T-helper 2 cell treated with Interferon-gamma antibody and Interleukin-4, amounts not matched to agents 5 μg/mL and 100 μg/mL, for 36 hours (primary cell): ENCODE results near the gene CNNM1.

Experiments
- DNase-seq: peaks from one replicate; pipeline ENCODE4 v3.0.0; 2021; ENCODE audit warnings: low spot score
- H3K27ac Mint-ChIP-seq: one replicate; pipeline ENCODE4 v1.8.0; 2021; ENCODE audit warnings: mild to moderate bottlenecking, mixed read lengths
- H3K27me3 Mint-ChIP-seq: one replicate; pipeline ENCODE4 v1.8.0; 2021; ENCODE audit warnings: low read depth, mixed read lengths
- H3K36me3 Mint-ChIP-seq: one replicate; pipeline ENCODE4 v1.8.0; 2021; ENCODE audit warnings: low read depth, mixed read lengths
- H3K4me1 Mint-ChIP-seq: one replicate; pipeline ENCODE4 v1.8.0; 2021; ENCODE audit warnings: low read depth, mixed read lengths
- H3K4me3 Mint-ChIP-seq: one replicate; pipeline ENCODE4 v1.8.0; 2022; ENCODE audit warnings: mild to moderate bottlenecking, moderate library complexity, mixed read lengths
- H3K9me3 Mint-ChIP-seq: one replicate; pipeline ENCODE4 v1.8.0; 2021; ENCODE audit warnings: mixed read lengths

The CNNM1 gene

DNA sequence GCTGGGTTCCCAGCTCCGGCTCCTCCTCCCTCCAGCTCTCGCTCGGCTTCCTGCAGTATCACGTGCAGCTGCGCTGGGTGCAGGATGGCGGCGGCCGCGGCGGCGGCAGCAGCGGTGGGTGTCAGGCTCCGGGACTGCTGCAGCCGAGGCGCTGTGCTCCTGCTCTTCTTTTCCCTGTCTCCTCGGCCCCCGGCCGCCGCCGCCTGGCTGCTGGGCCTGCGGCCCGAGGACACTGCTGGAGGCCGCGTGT is at the start of gene CNNM1:
CNNM1 (plus strand) TSS at position 53 of the 250 bp plus-strand sequence; CDS start at position 85, 32 bp downstream.
- H3K4me3 Mint-ChIP-seq, result peak within 1 kb of the TSS; percentile 45
- peak; percentile 14 for DNase-seq
- H3K36me3 Mint-ChIP-seq, result no peaks in the 10 kb centered on the region
- no peaks in the 10 kb centered on the region for H3K9me3 Mint-ChIP-seq
- no peaks in the 10 kb centered on the region for H3K4me1 Mint-ChIP-seq
- no peak within 1 kb of the TSS for H3K27ac Mint-ChIP-seq
- H3K27me3 Mint-ChIP-seq, result peaks cover 36% of the 10 kb centered on the region

DNA sequence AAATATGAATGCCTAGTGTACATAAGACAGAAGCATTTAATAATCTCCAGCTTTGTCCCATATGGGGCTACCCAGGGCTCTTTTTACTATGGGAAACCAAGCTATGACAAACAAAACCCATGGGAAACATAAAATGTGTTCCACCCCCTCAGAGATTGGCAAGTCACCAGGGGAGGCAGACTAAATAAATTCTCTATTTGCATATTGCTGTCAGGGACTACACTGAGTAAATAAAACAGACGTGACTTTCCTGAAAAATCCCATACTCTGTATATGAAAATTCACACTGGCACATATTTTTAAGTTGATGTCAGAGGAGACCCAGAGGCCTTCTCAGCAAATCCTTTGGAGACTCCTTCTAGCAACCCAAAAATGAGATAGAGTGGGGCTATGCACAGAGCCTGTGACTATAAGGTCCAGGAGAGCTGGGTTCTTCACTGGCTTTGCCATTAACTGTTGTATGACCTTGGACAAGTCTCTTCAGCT is 49.5 kb upstream of the CNNM1 start:
- DNase-seq, result no peak
- Mint-ChIP-seq H3K27me3 (no peaks in the 10 kb centered on the region), H3K4me3 (no peak overlapping the region), H3K27ac (no peak overlapping the region), H3K36me3 (no peaks in the 10 kb centered on the region), H3K9me3 (no peaks in the 10 kb centered on the region), H3K4me1 (no peaks in the 10 kb centered on the region)

DNA sequence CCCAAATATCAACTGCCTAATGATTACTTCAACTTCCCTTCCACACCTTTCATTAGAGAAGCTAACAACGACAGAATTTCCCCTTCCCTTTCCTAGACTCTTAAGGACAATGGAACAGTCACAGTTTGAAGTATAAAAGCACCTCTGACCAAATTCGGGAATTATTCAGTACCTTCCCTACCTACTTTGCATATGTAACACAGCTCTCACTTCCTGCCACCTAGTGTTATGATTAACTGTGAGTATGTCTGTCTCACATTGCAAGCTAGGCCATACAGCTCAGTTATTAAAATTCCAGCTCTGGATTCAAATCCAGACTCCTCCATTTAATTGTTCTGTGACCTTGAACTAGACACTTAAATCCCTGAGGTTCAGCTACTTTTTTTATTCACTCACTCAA is 48.7 kb upstream of the CNNM1 start:
- DNase-seq, result no peak
- Mint-ChIP-seq H3K27me3 (no peaks in the 10 kb centered on the region), H3K4me1 (no peaks in the 10 kb centered on the region), H3K36me3 (no peaks in the 10 kb centered on the region), H3K4me3 (no peak overlapping the region), H3K9me3 (no peaks in the 10 kb centered on the region), H3K27ac (no peak overlapping the region)

DNA sequence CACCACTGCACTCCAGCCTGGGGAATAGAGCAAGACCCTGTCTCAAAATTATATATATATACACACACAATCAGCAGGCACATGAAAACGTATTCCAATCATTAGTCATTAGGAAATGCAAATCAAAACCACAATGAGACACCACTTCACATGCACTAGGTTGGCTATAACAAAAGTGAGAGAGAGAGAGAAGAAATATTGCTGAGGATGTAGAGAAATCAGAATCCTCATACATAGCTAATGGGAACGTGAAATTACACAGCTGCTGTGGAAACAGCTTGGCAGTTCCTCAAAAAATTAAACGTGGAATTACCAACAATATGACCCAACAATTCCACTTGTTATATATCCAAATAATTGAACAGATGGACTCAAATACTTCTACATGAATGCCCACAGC is 43.3 kb upstream of the CNNM1 start:
- no peak for DNase-seq
- peaks cover 6% of the 10 kb centered on the region for H3K27me3 Mint-ChIP-seq
- H3K4me1 Mint-ChIP-seq, result no peaks in the 10 kb centered on the region
- no peak overlapping the region for H3K4me3 Mint-ChIP-seq
- H3K9me3 Mint-ChIP-seq, result no peaks in the 10 kb centered on the region
- H3K27ac Mint-ChIP-seq, result no peak overlapping the region
- H3K36me3 Mint-ChIP-seq, result no peaks in the 10 kb centered on the region

DNA sequence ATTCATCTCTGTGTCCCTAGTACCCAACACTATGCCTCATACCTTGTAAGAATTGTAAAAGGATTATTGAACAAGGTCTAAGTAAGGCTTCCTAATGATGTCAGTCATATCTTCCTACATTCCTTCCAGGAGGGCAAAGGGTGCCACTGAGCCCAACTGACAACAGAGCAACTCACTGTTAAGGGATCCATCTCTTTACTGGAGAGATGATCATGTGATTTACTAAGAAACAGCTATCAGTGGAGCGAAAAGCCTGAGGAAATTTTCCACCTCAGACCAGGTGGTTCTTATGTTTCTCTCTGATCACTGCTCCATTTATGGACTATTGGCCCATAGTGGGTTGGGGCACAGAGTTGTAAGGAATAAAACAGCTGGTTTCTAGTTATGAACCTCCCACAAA is 38.9 kb upstream of the CNNM1 start:
- Mint-ChIP-seq H3K9me3 (no peaks in the 10 kb centered on the region), H3K4me3 (no peak overlapping the region), H3K4me1 (no peaks in the 10 kb centered on the region), H3K27ac (no peak overlapping the region), H3K27me3 (peaks cover 6% of the 10 kb centered on the region), H3K36me3 (no peaks in the 10 kb centered on the region)
- DNase-seq, result no peak

DNA sequence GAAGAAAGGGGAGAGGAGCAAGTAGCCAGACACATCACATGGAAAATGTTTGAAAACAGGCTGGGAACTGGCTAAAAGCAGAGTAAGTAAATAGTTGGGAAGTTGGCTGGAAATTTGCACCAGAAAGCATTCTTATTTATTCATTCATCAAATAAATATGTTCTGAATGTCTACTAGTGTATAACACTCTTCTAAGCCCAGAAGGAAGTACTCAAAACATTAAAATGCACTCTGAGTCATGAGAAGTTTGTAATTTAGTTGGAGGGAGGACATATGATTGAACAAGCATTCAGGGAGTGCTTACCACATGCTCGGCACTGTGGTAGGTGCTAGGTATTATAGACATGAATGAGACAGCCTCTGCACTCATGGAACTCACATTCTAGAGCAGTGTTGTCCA is 37.0 kb upstream of the CNNM1 start:
- Mint-ChIP-seq H3K27ac (no peak overlapping the region), H3K4me1 (no peaks in the 10 kb centered on the region), H3K27me3 (peaks cover 6% of the 10 kb centered on the region), H3K4me3 (no peak overlapping the region), H3K9me3 (no peaks in the 10 kb centered on the region), H3K36me3 (no peaks in the 10 kb centered on the region)
- DNase-seq, result no peak

DNA sequence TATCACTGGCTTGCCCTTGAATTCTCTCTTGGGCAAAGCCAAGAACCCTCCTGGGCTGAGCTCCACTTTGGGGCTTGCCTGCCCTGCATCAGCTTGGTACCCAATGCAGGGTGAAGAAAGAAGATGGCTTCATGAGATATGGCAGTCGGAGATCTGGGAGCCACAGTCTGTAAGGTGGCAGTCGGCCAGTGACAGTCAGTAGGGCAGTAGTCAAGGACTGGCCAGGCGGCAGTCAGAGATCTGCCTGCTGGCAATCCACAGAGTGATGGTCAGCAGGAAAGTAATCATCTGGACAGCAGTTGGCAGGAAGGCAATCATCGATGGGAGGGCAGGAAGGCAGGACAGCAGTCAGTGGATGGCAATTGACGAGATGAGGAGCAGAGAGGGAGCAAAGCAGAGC is 32.6 kb upstream of the CNNM1 start:
- Mint-ChIP-seq H3K27me3 (no peaks in the 10 kb centered on the region), H3K4me1 (no peaks in the 10 kb centered on the region), H3K36me3 (no peaks in the 10 kb centered on the region), H3K27ac (no peak overlapping the region), H3K4me3 (no peak overlapping the region), H3K9me3 (no peaks in the 10 kb centered on the region)
- DNase-seq, result no peak

DNA sequence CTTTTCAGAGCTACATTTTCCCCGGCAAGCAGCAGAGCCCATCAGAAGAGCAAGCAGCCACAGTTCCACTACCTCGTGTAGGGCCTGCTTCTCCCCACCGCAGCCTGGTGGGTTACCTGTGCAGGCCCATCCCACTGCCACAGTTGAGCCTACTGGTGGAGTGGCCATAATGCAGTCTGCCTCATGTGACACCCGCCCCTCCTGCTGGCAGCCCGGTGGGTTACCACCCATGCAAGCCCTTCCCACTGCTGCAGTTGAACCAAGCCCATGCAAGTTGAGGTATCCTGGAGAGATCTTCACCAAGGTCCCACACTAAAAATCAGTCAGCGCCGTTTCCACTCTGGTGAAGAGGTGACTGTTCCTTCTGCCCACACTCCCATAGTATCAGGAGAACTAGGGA is 32.1 kb upstream of the CNNM1 start:
- no peaks in the 10 kb centered on the region for H3K4me1 Mint-ChIP-seq
- H3K27ac Mint-ChIP-seq, result no peak overlapping the region
- H3K27me3 Mint-ChIP-seq, result no peaks in the 10 kb centered on the region
- no peak overlapping the region for H3K4me3 Mint-ChIP-seq
- H3K36me3 Mint-ChIP-seq, result no peaks in the 10 kb centered on the region
- H3K9me3 Mint-ChIP-seq, result no peaks in the 10 kb centered on the region
- no peak for DNase-seq

DNA sequence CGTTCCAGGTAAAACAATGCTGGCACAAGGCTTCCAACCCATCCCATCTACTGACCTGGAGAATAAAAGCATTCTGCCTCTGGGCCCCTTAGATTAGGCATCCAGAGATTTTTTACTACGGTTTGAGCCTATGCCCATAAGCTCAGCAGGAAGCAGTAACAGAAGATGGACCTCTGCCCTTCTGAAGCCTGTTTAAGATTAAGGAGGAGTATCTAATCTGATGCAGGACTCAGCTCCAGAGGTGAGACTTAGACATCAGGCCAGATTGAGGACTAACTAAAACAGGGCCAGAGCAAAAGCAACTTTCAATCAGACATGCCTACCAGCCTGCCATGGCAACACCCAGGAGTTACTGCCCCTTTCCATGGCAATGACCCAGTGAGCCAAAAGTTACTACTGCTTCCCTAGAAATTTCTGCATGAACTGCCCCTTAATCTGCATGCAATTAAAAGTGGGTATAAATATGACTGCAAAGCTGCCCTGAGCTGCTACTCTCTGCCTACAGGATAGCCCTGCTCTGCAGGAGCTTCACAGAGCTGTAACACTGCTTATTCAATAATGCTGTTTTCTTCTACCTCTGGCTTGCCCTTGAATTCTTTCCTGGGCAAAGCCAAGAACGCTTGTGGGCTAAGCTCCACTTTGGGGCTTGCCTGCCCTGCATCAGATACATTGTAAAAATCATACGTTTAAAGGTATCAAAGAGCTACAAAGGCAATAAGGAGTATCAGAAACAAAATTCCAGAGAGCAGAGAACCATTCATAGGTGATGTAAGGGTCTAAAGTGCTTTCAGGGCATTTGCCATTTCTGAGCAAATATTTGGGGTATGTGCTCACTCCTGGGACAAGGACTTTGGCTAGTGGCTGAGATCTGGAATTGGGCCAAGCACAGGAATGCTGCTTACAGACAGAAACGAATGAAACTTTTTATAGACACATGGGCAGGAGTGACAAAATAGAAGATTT is 25.0 kb upstream of the CNNM1 start:
- Mint-ChIP-seq H3K4me1 (no peaks in the 10 kb centered on the region), H3K36me3 (no peaks in the 10 kb centered on the region), H3K27me3 (no peaks in the 10 kb centered on the region), H3K4me3 (no peak overlapping the region), H3K9me3 (peaks cover 5% of the 10 kb centered on the region), H3K27ac (no peak overlapping the region)
- DNase-seq, result no peak

DNA sequence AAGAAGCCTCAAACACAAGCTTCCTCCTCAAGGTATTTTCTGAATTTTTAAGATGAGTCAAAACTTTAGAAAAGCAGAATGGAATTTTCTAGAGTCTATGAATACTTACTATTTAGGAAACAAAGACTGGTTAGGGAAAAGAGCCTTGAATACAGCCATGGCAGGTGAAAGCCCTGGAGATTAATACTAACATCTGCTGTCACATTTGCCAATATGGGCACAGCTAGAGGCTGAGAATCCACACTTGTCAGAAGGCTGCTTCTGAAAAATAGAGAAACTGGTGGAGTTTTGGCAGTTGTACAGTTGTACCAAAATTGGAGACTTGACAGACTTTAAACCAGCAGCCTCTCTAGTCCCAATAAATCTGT is 24.3 kb upstream of the CNNM1 start:
- Mint-ChIP-seq H3K4me3 (no peak overlapping the region), H3K27ac (no peak overlapping the region), H3K9me3 (peaks cover 6% of the 10 kb centered on the region), H3K4me1 (no peaks in the 10 kb centered on the region), H3K27me3 (no peaks in the 10 kb centered on the region), H3K36me3 (no peaks in the 10 kb centered on the region)
- no peak for DNase-seq

DNA sequence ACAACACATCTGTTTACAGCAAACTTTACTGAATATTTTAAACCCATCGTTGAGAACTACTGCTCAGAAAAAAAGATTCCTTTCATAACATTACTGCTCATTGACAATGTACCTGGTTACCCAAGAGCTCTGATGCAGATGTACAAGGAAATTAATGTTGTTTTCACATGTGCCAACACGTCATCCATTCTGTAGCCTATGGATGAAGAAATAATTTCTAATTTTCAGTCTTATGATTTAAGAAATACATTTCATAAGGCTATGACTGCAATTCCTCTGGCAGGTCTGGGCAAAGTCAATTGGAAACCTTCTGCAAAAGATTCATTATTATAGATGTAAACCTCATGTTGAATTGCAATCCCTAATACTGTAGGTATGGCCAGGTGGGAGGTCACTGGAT is 16.7 kb upstream of the CNNM1 start:
- DNase-seq, result no peak
- Mint-ChIP-seq H3K4me1 (no peaks in the 10 kb centered on the region), H3K4me3 (no peak overlapping the region), H3K9me3 (peaks cover 6% of the 10 kb centered on the region), H3K27ac (no peak overlapping the region), H3K36me3 (no peaks in the 10 kb centered on the region), H3K27me3 (no peaks in the 10 kb centered on the region)

DNA sequence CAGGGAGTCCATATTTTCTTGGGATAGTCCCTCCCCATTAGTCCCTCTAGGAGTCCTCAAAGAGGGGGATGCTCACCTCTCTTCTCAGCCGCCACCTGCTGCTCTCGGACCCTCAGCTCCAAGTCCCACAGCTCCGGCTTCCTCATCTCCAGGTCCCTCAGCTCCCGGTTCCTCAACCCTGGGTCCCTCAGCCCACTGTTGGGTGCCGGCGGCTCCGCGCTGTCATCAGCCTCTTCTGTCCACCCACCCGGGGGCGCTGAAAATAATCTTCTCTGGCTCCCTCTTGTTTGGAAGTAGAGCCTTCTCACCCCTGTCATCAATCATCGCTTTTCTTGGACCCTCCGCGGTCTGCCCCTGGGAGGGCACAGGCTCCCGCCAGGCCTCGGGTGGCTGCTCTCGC is 13.3 kb upstream of the CNNM1 start:
- Mint-ChIP-seq H3K4me3 (no peak overlapping the region), H3K27me3 (no peaks in the 10 kb centered on the region), H3K4me1 (no peaks in the 10 kb centered on the region), H3K9me3 (no peaks in the 10 kb centered on the region), H3K27ac (no peak overlapping the region), H3K36me3 (no peaks in the 10 kb centered on the region)
- DNase-seq, result no peak

DNA sequence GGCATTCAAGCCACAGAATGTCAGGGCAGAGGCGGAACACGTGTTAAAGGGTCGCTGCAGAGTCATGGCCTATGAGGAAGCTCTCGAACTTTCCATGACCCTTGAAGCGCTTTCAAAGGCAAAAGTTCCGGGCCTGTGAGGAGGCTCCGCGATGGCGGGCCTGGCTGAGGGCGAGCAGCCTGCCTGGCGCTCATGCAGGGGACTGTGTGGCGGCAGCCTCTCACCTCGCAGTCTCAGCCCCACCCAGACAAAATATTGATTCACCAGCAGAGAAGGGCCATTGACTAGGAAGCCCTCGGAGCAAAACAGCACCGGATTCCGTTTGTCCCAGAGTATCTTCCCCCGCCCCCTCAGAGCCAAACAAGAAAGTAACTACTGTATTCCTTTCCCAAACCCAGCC is 12.8 kb upstream of the CNNM1 start:
- no peak overlapping the region for H3K27ac Mint-ChIP-seq
- no peaks in the 10 kb centered on the region for H3K4me1 Mint-ChIP-seq
- no peaks in the 10 kb centered on the region for H3K27me3 Mint-ChIP-seq
- no peaks in the 10 kb centered on the region for H3K36me3 Mint-ChIP-seq
- no peaks in the 10 kb centered on the region for H3K9me3 Mint-ChIP-seq
- no peak overlapping the region for H3K4me3 Mint-ChIP-seq
- no peak for DNase-seq

DNA sequence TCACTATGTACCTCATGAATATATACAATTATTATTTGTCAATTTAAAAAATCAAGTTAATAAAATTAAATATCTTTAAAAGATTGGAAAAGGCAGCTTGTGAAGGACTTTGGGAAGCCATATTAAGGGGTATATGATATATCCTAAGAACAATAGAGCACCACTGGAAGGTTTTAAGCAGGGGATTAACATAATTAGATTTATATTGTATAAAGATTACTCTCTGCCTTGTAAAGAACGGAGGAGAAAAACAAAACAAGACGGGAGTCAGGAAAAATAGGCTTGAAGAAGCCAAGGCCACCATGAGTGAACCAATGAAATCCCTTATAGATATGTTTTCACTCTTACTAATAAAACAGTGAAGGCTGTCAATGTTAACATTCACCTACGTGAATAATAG is 11.1 kb upstream of the CNNM1 start:
- no peaks in the 10 kb centered on the region for H3K27me3 Mint-ChIP-seq
- H3K27ac Mint-ChIP-seq, result no peak overlapping the region

DNA sequence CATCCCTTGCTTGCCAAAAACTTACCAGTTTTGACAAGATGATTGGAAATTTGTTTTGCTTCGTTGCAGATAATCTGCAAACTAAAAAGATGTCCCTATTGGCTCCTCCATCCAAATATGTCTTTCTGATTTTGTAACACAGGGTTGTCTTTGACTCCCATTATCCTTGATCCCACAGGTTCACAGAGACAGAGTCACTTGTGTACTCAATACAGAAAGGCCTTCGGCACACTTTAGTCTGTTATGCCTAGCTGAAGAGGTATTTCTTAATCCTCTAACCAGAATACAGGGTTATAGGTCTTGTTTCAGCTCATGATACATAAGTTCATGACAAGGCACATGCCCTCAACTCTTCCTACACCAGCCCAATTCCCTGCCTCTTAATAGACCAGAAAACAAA is 10.7 kb upstream of the CNNM1 start:
- peaks cover 2% of the 10 kb centered on the region for H3K27me3 Mint-ChIP-seq
- no peaks in the 10 kb centered on the region for H3K9me3 Mint-ChIP-seq
- no peak overlapping the region for H3K4me3 Mint-ChIP-seq
- H3K27ac Mint-ChIP-seq, result no peak overlapping the region
- no peaks in the 10 kb centered on the region for H3K36me3 Mint-ChIP-seq
- no peak for DNase-seq
- no peaks in the 10 kb centered on the region for H3K4me1 Mint-ChIP-seq

More for the DNA sequence above, 11.1 kb upstream of the CNNM1 start:
- Mint-ChIP-seq H3K4me3 (no peak overlapping the region), H3K9me3 (no peaks in the 10 kb centered on the region), H3K4me1 (no peaks in the 10 kb centered on the region), H3K36me3 (no peaks in the 10 kb centered on the region)
- DNase-seq, result no peak
